H9 (cell line): Measurements from ENCODE around the gene SPECC1. TPM values are rescaled to one million over a fixed set of nuclear protein-coding genes. Genes with fewer than 3 reads are reported as not detected.

Source experiments
- DNase-seq: peaks from one replicate; pipeline ENCODE4 v3.0.0-alpha.2; 2017
- H2AFZ ChIP-seq: one replicate; pipeline ENCODE4 v1.6.1; 2013; ENCODE audit warnings: mild to moderate bottlenecking, low read length, control low read depth, moderate library complexity
- H2AK5ac ChIP-seq: 2 replicates; pipeline ENCODE4 v1.6.1; 2013; ENCODE audit warnings: low read length, control low read depth, mixed read lengths; ENCODE audit not compliant: insufficient read length
- H2BK120ac ChIP-seq: one replicate; pipeline ENCODE4 v1.6.1; 2013; ENCODE audit warnings: low read depth, mild to moderate bottlenecking, low read length, control low read depth, inconsistent platforms; ENCODE audit not compliant: poor library complexity, severe bottlenecking
- H2BK12ac ChIP-seq: 2 replicates; pipeline ENCODE4 v1.6.1; 2013; ENCODE audit warnings: low read length, control low read depth, mixed read lengths, low read depth; ENCODE audit not compliant: insufficient read length
- H2BK15ac ChIP-seq: 2 replicates; pipeline ENCODE4 v1.6.1; 2013; ENCODE audit warnings: low read depth, low read length, control low read depth
- H2BK20ac ChIP-seq: one replicate; pipeline ENCODE4 v1.6.1; 2013; ENCODE audit warnings: low read depth, mild to moderate bottlenecking, low read length, control low read depth, inconsistent platforms; ENCODE audit not compliant: poor library complexity, severe bottlenecking
- H2BK5ac ChIP-seq: 2 replicates; pipeline ENCODE4 v1.6.1; 2013; ENCODE audit warnings: low read length, control low read depth, mixed read lengths; ENCODE audit not compliant: insufficient read length
- H3K14ac ChIP-seq: 2 replicates; pipeline ENCODE4 v1.6.1; 2013; ENCODE audit warnings: low read length, control low read depth; ENCODE audit not compliant: insufficient read depth
- H3K18ac ChIP-seq: 2 replicates; pipeline ENCODE4 v1.6.1; 2013; ENCODE audit warnings: low read depth, mild to moderate bottlenecking, mixed read lengths, low read length, control low read depth; ENCODE audit not compliant: insufficient read length
- H3K23ac ChIP-seq: 2 replicates; pipeline ENCODE4 v1.6.1; 2013; ENCODE audit warnings: low read length, control low read depth, mixed read lengths, low read depth; ENCODE audit not compliant: insufficient read length
- H3K23me2 ChIP-seq: 2 replicates; pipeline ENCODE4 v1.6.1; 2013; ENCODE audit warnings: low read depth, mild to moderate bottlenecking, mixed read lengths, low read length, control low read depth; ENCODE audit not compliant: insufficient read length, poor library complexity, severe bottlenecking
- H3K27ac ChIP-seq: 2 replicates; pipeline ENCODE4 v1.5.1; 2013; ENCODE audit warnings: low read length, control low read depth, mixed read lengths, low read depth; ENCODE audit not compliant: insufficient read length
- H3K27me3 ChIP-seq: 2 replicates; pipeline ENCODE4 v1.6.1; 2013; ENCODE audit warnings: low read length, control low read depth, inconsistent platforms; ENCODE audit not compliant: insufficient read depth
- H3K4ac ChIP-seq: 2 replicates; pipeline ENCODE4 v1.6.1; 2013; ENCODE audit warnings: low read depth, mild to moderate bottlenecking, control low read depth, inconsistent platforms, low read length, moderate library complexity
- H3K4me1 ChIP-seq: 2 replicates; pipeline ENCODE4 v1.6.1; 2013; ENCODE audit warnings: low read length, control low read depth, inconsistent platforms; ENCODE audit not compliant: insufficient read depth
- H3K4me2 ChIP-seq: 2 replicates; pipeline ENCODE4 v1.6.1; 2013; ENCODE audit warnings: low read length, control low read depth, mixed read lengths; ENCODE audit not compliant: insufficient read length, insufficient read depth
- H3K56ac ChIP-seq: 2 replicates; pipeline ENCODE4 v1.6.1; 2013; ENCODE audit warnings: low read depth, mild to moderate bottlenecking, mixed read lengths, low read length, control low read depth; ENCODE audit not compliant: insufficient read length
- H3K79me1 ChIP-seq: 2 replicates; pipeline ENCODE4 v1.6.1; 2013; ENCODE audit warnings: low read depth, mild to moderate bottlenecking, moderate library complexity, low read length, control low read depth, inconsistent platforms; ENCODE audit not compliant: insufficient read depth, poor library complexity, severe bottlenecking
- H3K79me2 ChIP-seq: 2 replicates; pipeline ENCODE4 v1.6.1; 2013; ENCODE audit warnings: low read length, control low read depth, inconsistent platforms; ENCODE audit not compliant: insufficient read depth
- H3K9ac ChIP-seq: 2 replicates; pipeline ENCODE4 v1.6.1; 2013; ENCODE audit warnings: low read length, control low read depth, mixed read lengths; ENCODE audit not compliant: insufficient read length; ENCODE audit errors: extremely low read depth
- H3K9me3 ChIP-seq: one replicate; pipeline ENCODE4 v1.6.1; 2013; ENCODE audit warnings: low read depth, low read length, inconsistent platforms; ENCODE audit not compliant: control insufficient read depth
- H3T11ph ChIP-seq: one replicate; pipeline ENCODE4 v1.6.1; 2013; ENCODE audit warnings: mild to moderate bottlenecking, low read length, control low read depth, inconsistent platforms
- H4K20me1 ChIP-seq: one replicate; pipeline ENCODE4 v1.6.1; 2013; ENCODE audit not compliant: control insufficient read depth, insufficient read length, insufficient read depth
- H4K5ac ChIP-seq: 2 replicates; pipeline ENCODE4 v1.6.1; 2013; ENCODE audit warnings: low read depth, mild to moderate bottlenecking, mixed read lengths, low read length, control low read depth; ENCODE audit not compliant: insufficient read length
- H4K8ac ChIP-seq: replicated peaks from 2 replicates; pipeline ENCODE4 v1.6.1; 2013; ENCODE audit warnings: low read length, control low read depth, mixed read lengths, low read depth; ENCODE audit not compliant: insufficient read length
- H4K91ac ChIP-seq: 2 replicates; pipeline ENCODE4 v1.6.1; 2013; ENCODE audit warnings: low read depth, mild to moderate bottlenecking, moderate library complexity, mixed read lengths, low read length, control low read depth; ENCODE audit not compliant: insufficient read length
- H3K27ac Mint-ChIP-seq, 3 experiments: 2 replicates in 2 of 3; 3 replicates in 1 of 3; pipeline ENCODE4 v1.8.0; 2020 to 2021; ENCODE audit warnings: mixed read lengths in 3 of 3, mild to moderate bottlenecking in 1 of 3, moderate library complexity in 1 of 3
- H3K27me3 Mint-ChIP-seq: 2 replicates; pipeline ENCODE4 v1.8.0; 2021; ENCODE audit warnings: low read depth, mild to moderate bottlenecking, moderate library complexity, mixed read lengths
- H3K36me3 Mint-ChIP-seq, 3 experiments: 2 replicates in 2 of 3; 3 replicates in 1 of 3; pipeline ENCODE4 v1.8.0; 2020 to 2021; ENCODE audit warnings: low read depth in 3 of 3, mixed read lengths in 3 of 3; ENCODE audit not compliant: insufficient read depth in 1 of 3
- H3K4me1 Mint-ChIP-seq, 2 experiments: 2 replicates each; pipeline ENCODE4 v1.8.0; 2020; ENCODE audit warnings: mixed read lengths in 2 of 2
- H3K4me3 Mint-ChIP-seq, 2 experiments: 2 replicates in 1 of 2; 3 replicates in 1 of 2; pipeline ENCODE4 v1.8.0; 2020 to 2021; ENCODE audit warnings: mild to moderate bottlenecking in 2 of 2, mixed read lengths in 2 of 2, moderate library complexity in 1 of 2
- H3K9me3 Mint-ChIP-seq, 2 experiments: 2 replicates in 1 of 2; 3 replicates in 1 of 2; pipeline ENCODE4 v1.8.0; 2020; ENCODE audit warnings: mild to moderate bottlenecking in 2 of 2, mixed read lengths in 2 of 2, moderate library complexity in 1 of 2
- total RNA-seq: library from RNA; stranded (reverse); gene quantifications from 2 replicates; pipeline ENCODE4 v1.2.1, GENCODE V29; 2021
- TF ChIP-seq, protein P1 (sequence below): fragments of 200-600 bp; sonication (generic); conservative IDR thresholded peaks from 3 replicates; pipeline ENCODE4 v1.8.0; 2021; ENCODE audit warnings: antibody characterized with exemption, mild to moderate bottlenecking

Gene SPECC1
- total RNA-seq, 1 experiment from 2014 or later, result 65.7 TPM

DNA sequence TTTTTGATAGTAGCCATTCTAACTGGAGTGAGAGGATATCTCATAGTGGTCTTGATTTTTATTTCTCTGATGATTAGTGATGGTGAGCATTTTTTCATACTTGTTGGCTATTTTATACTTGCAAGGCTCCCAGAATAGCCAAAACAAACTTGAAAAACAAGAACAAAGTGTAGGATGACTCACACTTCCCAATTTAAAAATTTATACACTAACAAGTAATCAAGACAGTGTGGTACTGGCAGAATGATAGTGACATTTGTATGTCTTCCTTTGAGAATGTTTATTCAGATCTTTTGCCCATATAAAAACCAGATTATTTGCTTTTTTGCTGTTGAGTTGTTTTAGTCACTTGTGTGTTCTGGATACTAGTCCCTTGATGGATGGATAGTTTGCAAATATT lies 17.8 kb downstream of the SPECC1 start:
- no peak overlapping the region for H4K5ac ChIP-seq
- H2BK20ac ChIP-seq, result no peak overlapping the region
- no peak overlapping the region for H3K4me2 ChIP-seq
- H4K20me1 ChIP-seq, result no peaks in the 10 kb centered on the region
- H3K4ac ChIP-seq, result no peak overlapping the region
- no peak overlapping the region for H3K27ac ChIP-seq
- TF ChIP-seq, protein P1, sequence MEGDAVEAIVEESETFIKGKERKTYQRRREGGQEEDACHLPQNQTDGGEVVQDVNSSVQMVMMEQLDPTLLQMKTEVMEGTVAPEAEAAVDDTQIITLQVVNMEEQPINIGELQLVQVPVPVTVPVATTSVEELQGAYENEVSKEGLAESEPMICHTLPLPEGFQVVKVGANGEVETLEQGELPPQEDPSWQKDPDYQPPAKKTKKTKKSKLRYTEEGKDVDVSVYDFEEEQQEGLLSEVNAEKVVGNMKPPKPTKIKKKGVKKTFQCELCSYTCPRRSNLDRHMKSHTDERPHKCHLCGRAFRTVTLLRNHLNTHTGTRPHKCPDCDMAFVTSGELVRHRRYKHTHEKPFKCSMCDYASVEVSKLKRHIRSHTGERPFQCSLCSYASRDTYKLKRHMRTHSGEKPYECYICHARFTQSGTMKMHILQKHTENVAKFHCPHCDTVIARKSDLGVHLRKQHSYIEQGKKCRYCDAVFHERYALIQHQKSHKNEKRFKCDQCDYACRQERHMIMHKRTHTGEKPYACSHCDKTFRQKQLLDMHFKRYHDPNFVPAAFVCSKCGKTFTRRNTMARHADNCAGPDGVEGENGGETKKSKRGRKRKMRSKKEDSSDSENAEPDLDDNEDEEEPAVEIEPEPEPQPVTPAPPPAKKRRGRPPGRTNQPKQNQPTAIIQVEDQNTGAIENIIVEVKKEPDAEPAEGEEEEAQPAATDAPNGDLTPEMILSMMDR, result no peak
- H4K8ac ChIP-seq, result no peak overlapping the region
- H3K14ac ChIP-seq, result no peak overlapping the region
- H2BK120ac ChIP-seq, result no peak overlapping the region
- H3K4me1 Mint-ChIP-seq, result peaks cover 0 to 4% of the 10 kb centered on the region in 2 experiments; a peak in 2 of 4 replicates
- H3K9me3 Mint-ChIP-seq, result no peaks in the 10 kb centered on the region
- H4K91ac ChIP-seq, result no peak overlapping the region
- no peak overlapping the region for H2AK5ac ChIP-seq
- H2BK15ac ChIP-seq, result no peak overlapping the region
- no peak for DNase-seq
- no peaks in the 10 kb centered on the region for H3K4me1 ChIP-seq
- no peak overlapping the region for H3K23ac ChIP-seq
- H3K27me3 Mint-ChIP-seq, result no peaks in the 10 kb centered on the region
- H2BK5ac ChIP-seq, result no peak overlapping the region
- H3K4me3 Mint-ChIP-seq, result no peak overlapping the region
- no peak overlapping the region for H3K27ac Mint-ChIP-seq
- no peaks in the 10 kb centered on the region for H3K9me3 ChIP-seq
- no peak overlapping the region for H3T11ph ChIP-seq
- H3K23me2 ChIP-seq, result no peaks in the 10 kb centered on the region
- no peaks in the 10 kb centered on the region; a peak in 1 of 7 replicates for H3K36me3 Mint-ChIP-seq
- H3K9ac ChIP-seq, result no peak overlapping the region
- no peaks in the 10 kb centered on the region for H3K79me1 ChIP-seq
- no peaks in the 10 kb centered on the region for H3K27me3 ChIP-seq
- H3K56ac ChIP-seq, result no peak overlapping the region
- no peak overlapping the region for H2BK12ac ChIP-seq
- no peaks in the 10 kb centered on the region for H3K79me2 ChIP-seq
- no peak overlapping the region for H3K18ac ChIP-seq
- no peak overlapping the region for H2AFZ ChIP-seq
